ENCODE measurements around the gene UBR3. TPM values are rescaled to one million over a fixed set of nuclear protein-coding genes. Genes with fewer than 3 reads are reported as not detected.
A peak's percentile ranks its signal among the peaks of the same experiment; 100 is the strongest.

UBR3 gene
- polyA plus RNA-seq, 2 of the 4 experiments (the other 2 are of a cell fraction) = 11.0 to 23.1 TPM

DNA sequence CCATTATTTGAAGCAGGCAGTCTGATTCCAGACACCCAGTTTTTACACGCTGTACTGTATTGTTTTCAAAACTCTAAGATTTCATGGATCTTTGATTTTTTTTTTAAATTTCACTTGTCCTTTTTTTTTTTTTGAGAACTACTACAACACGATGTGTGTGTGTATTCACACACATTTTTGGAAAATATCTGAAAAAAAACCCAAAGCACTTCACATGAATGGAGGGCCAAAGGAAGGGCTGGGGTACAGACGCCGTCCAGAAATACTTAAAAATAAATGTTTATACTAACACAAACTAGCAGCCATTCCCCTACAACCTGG, 28.9 kb upstream of the UBR3 start:
- DNase-seq (ENCODE audit: low read depth in 1 of 2, low spot score in 1 of 2) (no peak), FAIRE-seq (no peak), ATAC-seq (no peak)
- H3K9me3 ChIP-seq = no peaks in the 10 kb centered on the region
- no peak for TF ChIP-seq HOXB5 (CRISPR knock-in tag; IDR thresholded peaks at IDR 0.05)
- TF ChIP-seq CHD4 (IDR thresholded peaks at IDR 0.05; ENCODE audit: borderline replicate concordance) = no peak
- no peak for TF ChIP-seq CEBPB (IDR thresholded peaks at IDR 0.05)
- no peak for TF ChIP-seq MAFK (IDR thresholded peaks at IDR 0.05; ENCODE audit: partially characterized antibody)
- TF ChIP-seq, protein P1, sequence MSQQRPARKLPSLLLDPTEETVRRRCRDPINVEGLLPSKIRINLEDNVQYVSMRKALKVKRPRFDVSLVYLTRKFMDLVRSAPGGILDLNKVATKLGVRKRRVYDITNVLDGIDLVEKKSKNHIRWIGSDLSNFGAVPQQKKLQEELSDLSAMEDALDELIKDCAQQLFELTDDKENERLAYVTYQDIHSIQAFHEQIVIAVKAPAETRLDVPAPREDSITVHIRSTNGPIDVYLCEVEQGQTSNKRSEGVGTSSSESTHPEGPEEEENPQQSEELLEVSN (IDR thresholded peaks at IDR 0.05; ENCODE audit: borderline replicate concordance, low read depth) = no peak
- no peak for TF ChIP-seq HDAC2 (IDR thresholded peaks at IDR 0.05)
- TF ChIP-seq, protein P2, sequence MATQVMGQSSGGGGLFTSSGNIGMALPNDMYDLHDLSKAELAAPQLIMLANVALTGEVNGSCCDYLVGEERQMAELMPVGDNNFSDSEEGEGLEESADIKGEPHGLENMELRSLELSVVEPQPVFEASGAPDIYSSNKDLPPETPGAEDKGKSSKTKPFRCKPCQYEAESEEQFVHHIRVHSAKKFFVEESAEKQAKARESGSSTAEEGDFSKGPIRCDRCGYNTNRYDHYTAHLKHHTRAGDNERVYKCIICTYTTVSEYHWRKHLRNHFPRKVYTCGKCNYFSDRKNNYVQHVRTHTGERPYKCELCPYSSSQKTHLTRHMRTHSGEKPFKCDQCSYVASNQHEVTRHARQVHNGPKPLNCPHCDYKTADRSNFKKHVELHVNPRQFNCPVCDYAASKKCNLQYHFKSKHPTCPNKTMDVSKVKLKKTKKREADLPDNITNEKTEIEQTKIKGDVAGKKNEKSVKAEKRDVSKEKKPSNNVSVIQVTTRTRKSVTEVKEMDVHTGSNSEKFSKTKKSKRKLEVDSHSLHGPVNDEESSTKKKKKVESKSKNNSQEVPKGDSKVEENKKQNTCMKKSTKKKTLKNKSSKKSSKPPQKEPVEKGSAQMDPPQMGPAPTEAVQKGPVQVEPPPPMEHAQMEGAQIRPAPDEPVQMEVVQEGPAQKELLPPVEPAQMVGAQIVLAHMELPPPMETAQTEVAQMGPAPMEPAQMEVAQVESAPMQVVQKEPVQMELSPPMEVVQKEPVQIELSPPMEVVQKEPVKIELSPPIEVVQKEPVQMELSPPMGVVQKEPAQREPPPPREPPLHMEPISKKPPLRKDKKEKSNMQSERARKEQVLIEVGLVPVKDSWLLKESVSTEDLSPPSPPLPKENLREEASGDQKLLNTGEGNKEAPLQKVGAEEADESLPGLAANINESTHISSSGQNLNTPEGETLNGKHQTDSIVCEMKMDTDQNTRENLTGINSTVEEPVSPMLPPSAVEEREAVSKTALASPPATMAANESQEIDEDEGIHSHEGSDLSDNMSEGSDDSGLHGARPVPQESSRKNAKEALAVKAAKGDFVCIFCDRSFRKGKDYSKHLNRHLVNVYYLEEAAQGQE (IDR thresholded peaks at IDR 0.05) = no peak
- TF ChIP-seq, protein P3, sequence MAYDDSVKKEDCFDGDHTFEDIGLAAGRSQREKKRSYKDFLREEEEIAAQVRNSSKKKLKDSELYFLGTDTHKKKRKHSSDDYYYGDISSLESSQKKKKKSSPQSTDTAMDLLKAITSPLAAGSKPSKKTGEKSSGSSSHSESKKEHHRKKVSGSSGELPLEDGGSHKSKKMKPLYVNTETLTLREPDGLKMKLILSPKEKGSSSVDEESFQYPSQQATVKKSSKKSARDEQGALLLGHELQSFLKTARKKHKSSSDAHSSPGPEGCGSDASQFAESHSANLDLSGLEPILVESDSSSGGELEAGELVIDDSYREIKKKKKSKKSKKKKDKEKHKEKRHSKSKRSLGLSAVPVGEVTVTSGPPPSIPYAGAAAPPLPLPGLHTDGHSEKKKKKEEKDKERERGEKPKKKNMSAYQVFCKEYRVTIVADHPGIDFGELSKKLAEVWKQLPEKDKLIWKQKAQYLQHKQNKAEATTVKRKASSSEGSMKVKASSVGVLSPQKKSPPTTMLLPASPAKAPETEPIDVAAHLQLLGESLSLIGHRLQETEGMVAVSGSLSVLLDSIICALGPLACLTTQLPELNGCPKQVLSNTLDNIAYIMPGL (CRISPR knock-in tag; IDR thresholded peaks at IDR 0.05; ENCODE audit: borderline replicate concordance) = no peak
- TF ChIP-seq, protein P4, sequence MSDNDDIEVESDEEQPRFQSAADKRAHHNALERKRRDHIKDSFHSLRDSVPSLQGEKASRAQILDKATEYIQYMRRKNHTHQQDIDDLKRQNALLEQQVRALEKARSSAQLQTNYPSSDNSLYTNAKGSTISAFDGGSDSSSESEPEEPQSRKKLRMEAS (IDR thresholded peaks at IDR 0.05) = no peak
- TF ChIP-seq, protein P5, sequence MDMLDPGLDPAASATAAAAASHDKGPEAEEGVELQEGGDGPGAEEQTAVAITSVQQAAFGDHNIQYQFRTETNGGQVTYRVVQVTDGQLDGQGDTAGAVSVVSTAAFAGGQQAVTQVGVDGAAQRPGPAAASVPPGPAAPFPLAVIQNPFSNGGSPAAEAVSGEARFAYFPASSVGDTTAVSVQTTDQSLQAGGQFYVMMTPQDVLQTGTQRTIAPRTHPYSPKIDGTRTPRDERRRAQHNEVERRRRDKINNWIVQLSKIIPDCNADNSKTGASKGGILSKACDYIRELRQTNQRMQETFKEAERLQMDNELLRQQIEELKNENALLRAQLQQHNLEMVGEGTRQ (IDR thresholded peaks at IDR 0.05) = no peak
- 16% methylated on average over 4 of the region's 4 CpGs for WGBS (ENCODE audit: missing lambda C conversion rate)
- ChIA-PET CTCF (no interaction called here), POLR2A (interaction anchor here (0.7 to 1.0 kb wide), 5 partner anchors 14 to 356 kb away, joined by 3 to 4 read pairs (median 3); partner anchors contain the start of gene METTL5)
- peak overlapping the region; percentile 62 for H3K4me2 ChIP-seq
- peaks cover 14% of the 10 kb centered on the region for H3K4me1 ChIP-seq
- peak overlapping the region; percentile 85 to 98 for H3K27ac ChIP-seq
- H3K4me3 ChIP-seq = peak overlapping the region; percentile 87

DNA sequence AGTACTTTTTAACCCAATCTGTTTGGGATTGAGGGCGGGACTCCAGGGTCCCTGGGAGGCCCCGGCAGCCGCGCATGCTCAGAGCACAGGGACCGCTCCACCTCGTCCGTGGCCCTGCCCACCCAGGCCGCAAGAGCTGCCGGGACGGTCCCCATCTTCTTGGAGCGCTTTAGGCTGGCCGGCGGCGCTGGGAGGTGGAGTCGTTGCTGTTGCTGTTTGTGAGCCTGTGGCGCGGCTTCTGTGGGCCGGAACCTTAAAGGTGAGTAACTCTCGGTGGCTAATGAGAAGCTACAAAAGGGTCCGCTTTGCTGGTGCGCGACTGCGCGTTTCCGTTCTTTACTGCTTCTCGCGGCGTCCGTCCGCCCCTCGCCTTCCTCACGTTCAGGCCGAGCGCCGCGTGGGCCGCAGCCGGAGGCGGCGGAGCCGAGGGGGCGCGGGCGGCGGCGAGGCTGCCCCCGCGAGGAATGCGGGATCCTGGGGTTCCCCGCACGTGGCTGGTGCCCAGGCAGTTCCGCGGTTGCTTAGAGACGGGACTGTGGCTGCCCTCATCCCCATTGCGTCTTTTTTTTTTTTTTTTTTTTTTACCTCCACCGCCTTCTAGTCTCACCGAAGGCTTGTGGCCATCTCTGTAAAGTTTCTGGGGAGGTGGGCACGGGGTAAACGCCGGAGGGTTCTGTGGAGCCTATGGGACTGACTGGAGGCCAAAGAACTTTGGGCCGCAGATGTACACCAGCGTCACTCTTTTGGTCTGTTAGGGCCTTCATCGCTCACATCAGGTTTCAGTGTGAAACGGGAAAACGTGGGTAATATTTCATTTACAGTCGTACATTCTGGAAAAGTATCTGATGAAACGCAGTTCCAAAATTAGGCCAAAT, 28.3 kb upstream of the UBR3 start, which contains the start of gene SSB:
Gene SSB (plus strand): TSS at position 154 of the 875 bp plus-strand sequence. CDS start 2,090 bp downstream, outside the sequence.
- Histone ChIP-seq H3K4me3 (peak within 1 kb of the TSS; percentile 87), H3K27ac (peak within 1 kb of the TSS; percentile 85 to 98), H3K4me2 (peak within 1 kb of the TSS; percentile 84), H3K4me1 (peaks cover 14% of the 10 kb centered on the region), H3K9me3 (no peaks in the 10 kb centered on the region)
- peak; percentile 99 for ATAC-seq
- FAIRE-seq = no peak
- WGBS (ENCODE audit: missing lambda C conversion rate) = under 1% methylated on average over 61 of the region's 67 CpGs
- DNase-seq (ENCODE audit: low read depth in 1 of 2, low spot score in 1 of 2) = peak; percentile 87 to 96
- POLR2A ChIA-PET = interaction anchor here (0.7 to 1.0 kb wide), 6 partner anchors 9 to 356 kb away, joined by 3 to 5 read pairs (median 3); partner anchors contain the start of gene METTL5
- CTCF ChIA-PET = no interaction called here
- TF ChIP-seq KDM1A (IDR thresholded peaks at IDR 0.05; ENCODE audit: low read depth) = peak; percentile 40; the same call in 1 of the 2 replicates
- 0 out of 2 replicates have a peak, but pooled peaks have one; percentile 10 for TF ChIP-seq GATA3 (IDR thresholded peaks at IDR 0.05; ENCODE audit: borderline replicate concordance)
- TF ChIP-seq, protein P6, sequence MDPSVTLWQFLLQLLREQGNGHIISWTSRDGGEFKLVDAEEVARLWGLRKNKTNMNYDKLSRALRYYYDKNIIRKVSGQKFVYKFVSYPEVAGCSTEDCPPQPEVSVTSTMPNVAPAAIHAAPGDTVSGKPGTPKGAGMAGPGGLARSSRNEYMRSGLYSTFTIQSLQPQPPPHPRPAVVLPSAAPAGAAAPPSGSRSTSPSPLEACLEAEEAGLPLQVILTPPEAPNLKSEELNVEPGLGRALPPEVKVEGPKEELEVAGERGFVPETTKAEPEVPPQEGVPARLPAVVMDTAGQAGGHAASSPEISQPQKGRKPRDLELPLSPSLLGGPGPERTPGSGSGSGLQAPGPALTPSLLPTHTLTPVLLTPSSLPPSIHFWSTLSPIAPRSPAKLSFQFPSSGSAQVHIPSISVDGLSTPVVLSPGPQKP (IDR thresholded peaks at IDR 0.05; ENCODE audit: low read depth, low read length) = no peak
- TF ChIP-seq, protein P7, sequence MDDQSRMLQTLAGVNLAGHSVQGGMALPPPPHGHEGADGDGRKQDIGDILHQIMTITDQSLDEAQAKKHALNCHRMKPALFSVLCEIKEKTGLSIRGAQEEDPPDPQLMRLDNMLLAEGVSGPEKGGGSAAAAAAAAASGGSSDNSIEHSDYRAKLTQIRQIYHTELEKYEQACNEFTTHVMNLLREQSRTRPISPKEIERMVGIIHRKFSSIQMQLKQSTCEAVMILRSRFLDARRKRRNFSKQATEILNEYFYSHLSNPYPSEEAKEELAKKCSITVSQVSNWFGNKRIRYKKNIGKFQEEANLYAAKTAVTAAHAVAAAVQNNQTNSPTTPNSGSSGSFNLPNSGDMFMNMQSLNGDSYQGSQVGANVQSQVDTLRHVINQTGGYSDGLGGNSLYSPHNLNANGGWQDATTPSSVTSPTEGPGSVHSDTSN (IDR thresholded peaks at IDR 0.05) = no peak
- TF ChIP-seq CEBPB (IDR thresholded peaks at IDR 0.05) = no peak
- no peak for TF ChIP-seq RARB (CRISPR knock-in tag; IDR thresholded peaks at IDR 0.05)
- no peak for TF ChIP-seq RCOR1 (IDR thresholded peaks at IDR 0.05; ENCODE audit: low read depth, low read length)
- no peak for TF ChIP-seq EP300 (IDR thresholded peaks at IDR 0.05)
- no peak for TF ChIP-seq RFX5 (IDR thresholded peaks at IDR 0.05)
- peak; percentile 79 for TF ChIP-seq POLR2A (IDR thresholded peaks at IDR 0.05; ENCODE audit: low read length)
- no peak for TF ChIP-seq NPAS2 (CRISPR knock-in tag; IDR thresholded peaks at IDR 0.05; ENCODE audit: borderline replicate concordance)
- TF ChIP-seq FOSL2 (IDR thresholded peaks at IDR 0.05) = no peak
- TF ChIP-seq FOSL2 (CRISPR knock-in tag; IDR thresholded peaks at IDR 0.05) = no peak
- no peak for TF ChIP-seq NFE2L2 (conservative IDR thresholded peaks at IDR 0.05; ENCODE audit: low read length)
- TF ChIP-seq HOXA7 (CRISPR knock-in tag; IDR thresholded peaks at IDR 0.05) = no peak
- no peak for TF ChIP-seq TP53 (CRISPR knock-in tag; IDR thresholded peaks at IDR 0.05)
- TF ChIP-seq MYC (IDR thresholded peaks at IDR 0.05; ENCODE audit: borderline replicate concordance, low read length) = peak; percentile 81
- TF ChIP-seq, protein P1 (IDR thresholded peaks at IDR 0.05; ENCODE audit: borderline replicate concordance, low read depth) = 0 out of 2 replicates have a peak, but pooled peaks have one; percentile 10
- no peak for TF ChIP-seq JUNB (IDR thresholded peaks at IDR 0.05)
